ENCODE measurements around the gene MFSD8.

GRCh38 chr4:127965803-127966175 is 816 bp upstream of the MFSD8 start:
- TF ChIP-seq, protein P1, sequence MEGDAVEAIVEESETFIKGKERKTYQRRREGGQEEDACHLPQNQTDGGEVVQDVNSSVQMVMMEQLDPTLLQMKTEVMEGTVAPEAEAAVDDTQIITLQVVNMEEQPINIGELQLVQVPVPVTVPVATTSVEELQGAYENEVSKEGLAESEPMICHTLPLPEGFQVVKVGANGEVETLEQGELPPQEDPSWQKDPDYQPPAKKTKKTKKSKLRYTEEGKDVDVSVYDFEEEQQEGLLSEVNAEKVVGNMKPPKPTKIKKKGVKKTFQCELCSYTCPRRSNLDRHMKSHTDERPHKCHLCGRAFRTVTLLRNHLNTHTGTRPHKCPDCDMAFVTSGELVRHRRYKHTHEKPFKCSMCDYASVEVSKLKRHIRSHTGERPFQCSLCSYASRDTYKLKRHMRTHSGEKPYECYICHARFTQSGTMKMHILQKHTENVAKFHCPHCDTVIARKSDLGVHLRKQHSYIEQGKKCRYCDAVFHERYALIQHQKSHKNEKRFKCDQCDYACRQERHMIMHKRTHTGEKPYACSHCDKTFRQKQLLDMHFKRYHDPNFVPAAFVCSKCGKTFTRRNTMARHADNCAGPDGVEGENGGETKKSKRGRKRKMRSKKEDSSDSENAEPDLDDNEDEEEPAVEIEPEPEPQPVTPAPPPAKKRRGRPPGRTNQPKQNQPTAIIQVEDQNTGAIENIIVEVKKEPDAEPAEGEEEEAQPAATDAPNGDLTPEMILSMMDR (IDR thresholded peaks at IDR 0.05), result no peak
- TF ChIP-seq POLR2A (IDR thresholded peaks at IDR 0.05), result no peak

Measured in adrenal gland (tissue), 5 donors.